SK-N-SH (cell line): ENCODE results near the gene CLSTN2.

Source experiments
- EP300 ChIP-seq, 2 experiments: IDR thresholded peaks; 2 replicates each; pipeline versions ENCODE4 v1.4.0 to v1.6.1; 2012; ENCODE audit warnings: borderline replicate concordance in 1 of 2, low read depth in 1 of 2, low read length in 1 of 2
- TAF1 ChIP-seq: IDR thresholded peaks from 2 replicates; pipeline ENCODE4 v1.6.1; 2012; ENCODE audit warnings: low read depth, mild to moderate bottlenecking, low read length, moderate library complexity, borderline replicate concordance
- TF ChIP-seq, protein P1 (sequence below): fragments of 200-600 bp; sonication (generic); IDR thresholded peaks from 2 replicates; pipeline ENCODE4 v1.6.1; 2017; ENCODE audit warnings: antibody characterized with exemption, mild to moderate bottlenecking, moderate library complexity
- TF ChIP-seq, protein P2 (sequence below): IDR thresholded peaks from 2 replicates; pipeline ENCODE4 v1.4.0; 2012; ENCODE audit warnings: low read depth

DNA sequence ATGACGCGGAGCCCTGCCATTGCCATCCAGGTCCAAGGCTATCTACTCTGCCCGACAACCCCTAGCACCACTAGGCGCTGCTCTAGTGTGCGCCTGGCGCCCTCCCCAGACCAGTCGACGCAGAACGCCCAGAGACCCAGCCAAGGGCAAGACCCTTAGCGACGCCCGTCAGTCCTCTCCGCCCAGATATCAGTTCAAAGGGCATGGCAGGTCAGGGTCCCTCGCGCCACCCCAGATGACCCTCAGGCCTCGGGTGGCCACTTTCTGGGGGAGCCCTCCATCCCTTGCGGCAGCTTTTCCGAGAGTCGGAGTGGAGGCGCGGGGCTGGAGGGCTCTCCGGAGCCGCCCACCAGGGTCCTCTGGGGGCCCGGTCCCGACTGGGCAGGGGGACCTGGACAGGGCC lies 371 bp upstream of the CLSTN2 start:
- TF ChIP-seq, protein P1, sequence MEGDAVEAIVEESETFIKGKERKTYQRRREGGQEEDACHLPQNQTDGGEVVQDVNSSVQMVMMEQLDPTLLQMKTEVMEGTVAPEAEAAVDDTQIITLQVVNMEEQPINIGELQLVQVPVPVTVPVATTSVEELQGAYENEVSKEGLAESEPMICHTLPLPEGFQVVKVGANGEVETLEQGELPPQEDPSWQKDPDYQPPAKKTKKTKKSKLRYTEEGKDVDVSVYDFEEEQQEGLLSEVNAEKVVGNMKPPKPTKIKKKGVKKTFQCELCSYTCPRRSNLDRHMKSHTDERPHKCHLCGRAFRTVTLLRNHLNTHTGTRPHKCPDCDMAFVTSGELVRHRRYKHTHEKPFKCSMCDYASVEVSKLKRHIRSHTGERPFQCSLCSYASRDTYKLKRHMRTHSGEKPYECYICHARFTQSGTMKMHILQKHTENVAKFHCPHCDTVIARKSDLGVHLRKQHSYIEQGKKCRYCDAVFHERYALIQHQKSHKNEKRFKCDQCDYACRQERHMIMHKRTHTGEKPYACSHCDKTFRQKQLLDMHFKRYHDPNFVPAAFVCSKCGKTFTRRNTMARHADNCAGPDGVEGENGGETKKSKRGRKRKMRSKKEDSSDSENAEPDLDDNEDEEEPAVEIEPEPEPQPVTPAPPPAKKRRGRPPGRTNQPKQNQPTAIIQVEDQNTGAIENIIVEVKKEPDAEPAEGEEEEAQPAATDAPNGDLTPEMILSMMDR: peak; percentile 8; the same call in 1 of the 2 replicates
- TF ChIP-seq TAF1 (no peak), EP300 (IDR thresholded peaks at IDR 0.05; ENCODE audit: borderline replicate concordance in 1 of 2, low read depth in 1 of 2, low read length in 1 of 2) (no peak)
- TF ChIP-seq, protein P2, sequence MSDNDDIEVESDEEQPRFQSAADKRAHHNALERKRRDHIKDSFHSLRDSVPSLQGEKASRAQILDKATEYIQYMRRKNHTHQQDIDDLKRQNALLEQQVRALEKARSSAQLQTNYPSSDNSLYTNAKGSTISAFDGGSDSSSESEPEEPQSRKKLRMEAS: no peak
